NCI-H2029 treated with DMSO at 0.1 percent for 48 hours (cell line): ENCODE measurements around the gene CLPSL2.
"Not testable (repeated sequence)": the region's sequence is repeated elsewhere in the genome, so short reads cannot be mapped to it uniquely, and the experiment has no call there.

Source experiments
- DNase-seq: peaks from one replicate; lab custom pipeline; 2025; lab: John Stamatoyannopoulos, UW

CLPSL2 gene

GRCh38 chr6:35776364-35777215 is at the start of gene CLPSL2:
CLPSL2 (plus strand) TSS chr6:35776598; CDS start chr6:35776619, 21 bp downstream.
- DNase-seq: no peak

GRCh38 chr6:35727231-35727934 is 49.0 kb upstream of the CLPSL2 start:
- no peak for DNase-seq

- DNase-seq: peak; percentile 33
Measured at GRCh38 chr6:35727935-35728682, 48.3 kb upstream of the CLPSL2 start.

- DNase-seq: peak; percentile 26
Measured at GRCh38 chr6:35728683-35729678, 47.4 kb upstream of the CLPSL2 start.

GRCh38 chr6:35729722-35730121 is 46.7 kb upstream of the CLPSL2 start:
- DNase-seq: no peak

- no peak for DNase-seq
Measured at GRCh38 chr6:35730745-35731413, 45.5 kb upstream of the CLPSL2 start.

- no peak for DNase-seq
Measured at GRCh38 chr6:35731414-35731735, 45.0 kb upstream of the CLPSL2 start.

- peak; percentile 3 for DNase-seq
Measured at GRCh38 chr6:35731736-35732532, 44.5 kb upstream of the CLPSL2 start.

GRCh38 chr6:35733633-35734032 is 42.8 kb upstream of the CLPSL2 start:
- no peak for DNase-seq

GRCh38 chr6:35734319-35734718 is 42.1 kb upstream of the CLPSL2 start:
- not testable (repeated sequence) for DNase-seq

GRCh38 chr6:35735452-35735851 is 40.9 kb upstream of the CLPSL2 start:
- no peak for DNase-seq

- DNase-seq: peak; percentile 3
Measured at GRCh38 chr6:35736253-35736894, 40.0 kb upstream of the CLPSL2 start.

GRCh38 chr6:35736982-35737412 is 39.4 kb upstream of the CLPSL2 start, which contains the start of gene ARMC12:
ARMC12 (plus strand) TSS chr6:35737032; CDS start chr6:35737109, 77 bp downstream.
- DNase-seq: no peak

- DNase-seq: peak; percentile 65
Measured at GRCh38 chr6:35737413-35738211, 38.8 kb upstream of the CLPSL2 start.

GRCh38 chr6:35739645-35740524 is 36.5 kb upstream of the CLPSL2 start:
- no peak for DNase-seq

- DNase-seq: no peak
Measured at GRCh38 chr6:35742842-35743241, 33.6 kb upstream of the CLPSL2 start.

GRCh38 chr6:35745509-35745908 is 30.9 kb upstream of the CLPSL2 start:
- no peak for DNase-seq
